ENCODE data around the gene MARK3.

MARK3 gene

GRCh38 chr14:103543140-103543539, 157.9 kb downstream of the MARK3 start:
- Histone ChIP-seq H3K4me1 (ENCODE audit: control insufficient read depth, insufficient read depth, low read length) (peaks cover 55% of the 10 kb centered on the region), H3K4me3 (ENCODE audit: insufficient read depth, low read depth, low read length) (no peak overlapping the region), H3K9me3 (ENCODE audit: control insufficient read depth, low read length) (no peaks in the 10 kb centered on the region), H3K27ac (ENCODE audit: insufficient read depth, low read depth, low read length, poor library complexity, severe bottlenecking) (peak overlapping the region; percentile 98), H3K36me3 (ENCODE audit: control insufficient read depth, insufficient read depth, low read length) (no peaks in the 10 kb centered on the region), H3K27me3 (ENCODE audit: control insufficient read depth, insufficient read depth, low read length, poor library complexity, severe bottlenecking) (no peaks in the 10 kb centered on the region)
- 52 to 58% methylated on average over 10 of the region's 10 CpGs for WGBS, 2 experiments

- 87 to 89% methylated on average over 19 of the region's 19 CpGs for WGBS, 2 experiments
- H3K27ac ChIP-seq (ENCODE audit: insufficient read depth, low read depth, low read length, poor library complexity, severe bottlenecking), result peak overlapping the region; percentile 98
- H3K9me3 ChIP-seq (ENCODE audit: control insufficient read depth, low read length), result no peaks in the 10 kb centered on the region
- H3K4me1 ChIP-seq (ENCODE audit: control insufficient read depth, insufficient read depth, low read length), result peaks cover 52% of the 10 kb centered on the region
- H3K36me3 ChIP-seq (ENCODE audit: control insufficient read depth, insufficient read depth, low read length), result no peaks in the 10 kb centered on the region
- H3K27me3 ChIP-seq (ENCODE audit: control insufficient read depth, insufficient read depth, low read length, poor library complexity, severe bottlenecking), result no peaks in the 10 kb centered on the region
- no peak overlapping the region for H3K4me3 ChIP-seq (ENCODE audit: insufficient read depth, low read depth, low read length)
Observed at GRCh38 chr14:103543721-103544387, 158.6 kb downstream of the MARK3 start.

- Histone ChIP-seq H3K4me1 (ENCODE audit: control insufficient read depth, insufficient read depth, low read length) (peaks cover 49% of the 10 kb centered on the region), H3K27ac (ENCODE audit: insufficient read depth, low read depth, low read length, poor library complexity, severe bottlenecking) (no peak overlapping the region), H3K4me3 (ENCODE audit: insufficient read depth, low read depth, low read length) (no peak overlapping the region), H3K9me3 (ENCODE audit: control insufficient read depth, low read length) (no peaks in the 10 kb centered on the region), H3K36me3 (ENCODE audit: control insufficient read depth, insufficient read depth, low read length) (no peaks in the 10 kb centered on the region), H3K27me3 (ENCODE audit: control insufficient read depth, insufficient read depth, low read length, poor library complexity, severe bottlenecking) (no peaks in the 10 kb centered on the region)
- 86 to 88% methylated on average over 35 of the region's 35 CpGs for WGBS, 2 experiments
Observed at GRCh38 chr14:103544388-103545218, 159.4 kb downstream of the MARK3 start.

GRCh38 chr14:103545219-103545914, 160.2 kb downstream of the MARK3 start:
- no peak overlapping the region for H3K4me3 ChIP-seq (ENCODE audit: insufficient read depth, low read depth, low read length)
- H3K27me3 ChIP-seq (ENCODE audit: control insufficient read depth, insufficient read depth, low read length, poor library complexity, severe bottlenecking), result no peaks in the 10 kb centered on the region
- H3K36me3 ChIP-seq (ENCODE audit: control insufficient read depth, insufficient read depth, low read length), result no peaks in the 10 kb centered on the region
- no peak overlapping the region for H3K27ac ChIP-seq (ENCODE audit: insufficient read depth, low read depth, low read length, poor library complexity, severe bottlenecking)
- 90 to 91% methylated on average over 29 of the region's 29 CpGs for WGBS, 2 experiments
- H3K9me3 ChIP-seq (ENCODE audit: control insufficient read depth, low read length), result no peaks in the 10 kb centered on the region
- peaks cover 51% of the 10 kb centered on the region for H3K4me1 ChIP-seq (ENCODE audit: control insufficient read depth, insufficient read depth, low read length)

- Histone ChIP-seq H3K4me3 (ENCODE audit: insufficient read depth, low read depth, low read length) (no peak overlapping the region), H3K36me3 (ENCODE audit: control insufficient read depth, insufficient read depth, low read length) (no peaks in the 10 kb centered on the region), H3K27me3 (ENCODE audit: control insufficient read depth, insufficient read depth, low read length, poor library complexity, severe bottlenecking) (no peaks in the 10 kb centered on the region), H3K9me3 (ENCODE audit: control insufficient read depth, low read length) (no peaks in the 10 kb centered on the region), H3K4me1 (ENCODE audit: control insufficient read depth, insufficient read depth, low read length) (peaks cover 51% of the 10 kb centered on the region), H3K27ac (ENCODE audit: insufficient read depth, low read depth, low read length, poor library complexity, severe bottlenecking) (no peak overlapping the region)
- WGBS, 2 experiments, result 90% methylated on average over 27 of the region's 27 CpGs
Observed at GRCh38 chr14:103545915-103546651, 160.9 kb downstream of the MARK3 start.

GRCh38 chr14:103546652-103547454, 161.6 kb downstream of the MARK3 start:
- H3K4me3 ChIP-seq (ENCODE audit: insufficient read depth, low read depth, low read length), result no peak overlapping the region
- WGBS, 2 experiments, result 33 to 37% methylated on average over 21 of the region's 21 CpGs
- H3K27ac ChIP-seq (ENCODE audit: insufficient read depth, low read depth, low read length, poor library complexity, severe bottlenecking), result no peak overlapping the region
- H3K9me3 ChIP-seq (ENCODE audit: control insufficient read depth, low read length), result no peaks in the 10 kb centered on the region
- H3K4me1 ChIP-seq (ENCODE audit: control insufficient read depth, insufficient read depth, low read length), result peaks cover 43% of the 10 kb centered on the region
- no peaks in the 10 kb centered on the region for H3K36me3 ChIP-seq (ENCODE audit: control insufficient read depth, insufficient read depth, low read length)
- H3K27me3 ChIP-seq (ENCODE audit: control insufficient read depth, insufficient read depth, low read length, poor library complexity, severe bottlenecking), result no peaks in the 10 kb centered on the region

GRCh38 chr14:103547455-103547940, 162.3 kb downstream of the MARK3 start:
- no peaks in the 10 kb centered on the region for H3K27me3 ChIP-seq (ENCODE audit: control insufficient read depth, insufficient read depth, low read length, poor library complexity, severe bottlenecking)
- 91 to 92% methylated on average over 11 of the region's 11 CpGs for WGBS, 2 experiments
- H3K27ac ChIP-seq (ENCODE audit: insufficient read depth, low read depth, low read length, poor library complexity, severe bottlenecking), result no peak overlapping the region
- H3K36me3 ChIP-seq (ENCODE audit: control insufficient read depth, insufficient read depth, low read length), result no peaks in the 10 kb centered on the region
- peaks cover 37% of the 10 kb centered on the region for H3K4me1 ChIP-seq (ENCODE audit: control insufficient read depth, insufficient read depth, low read length)
- no peaks in the 10 kb centered on the region for H3K9me3 ChIP-seq (ENCODE audit: control insufficient read depth, low read length)
- H3K4me3 ChIP-seq (ENCODE audit: insufficient read depth, low read depth, low read length), result no peak overlapping the region

- 90 to 92% methylated on average over 18 of the region's 18 CpGs for WGBS, 2 experiments
Observed at GRCh38 chr14:103547941-103548462, 162.8 kb downstream of the MARK3 start.

More at GRCh38 chr14:103547941-103548462, 162.8 kb downstream of the MARK3 start:
- Histone ChIP-seq H3K9me3 (ENCODE audit: control insufficient read depth, low read length) (no peaks in the 10 kb centered on the region), H3K36me3 (ENCODE audit: control insufficient read depth, insufficient read depth, low read length) (no peaks in the 10 kb centered on the region), H3K27me3 (ENCODE audit: control insufficient read depth, insufficient read depth, low read length, poor library complexity, severe bottlenecking) (no peaks in the 10 kb centered on the region), H3K4me3 (ENCODE audit: insufficient read depth, low read depth, low read length) (no peak overlapping the region), H3K4me1 (ENCODE audit: control insufficient read depth, insufficient read depth, low read length) (peaks cover 35% of the 10 kb centered on the region), H3K27ac (ENCODE audit: insufficient read depth, low read depth, low read length, poor library complexity, severe bottlenecking) (no peak overlapping the region)
